H9 (cell line): ENCODE data around the gene PHAX. TPM values are rescaled to one million over a fixed set of nuclear protein-coding genes. Genes with fewer than 3 reads are reported as not detected.

Source experiments
- DNase-seq: peaks from one replicate; pipeline ENCODE4 v3.0.0-alpha.2; 2017
- H2AFZ ChIP-seq: one replicate; pipeline ENCODE4 v1.6.1; 2013; ENCODE audit warnings: mild to moderate bottlenecking, low read length, control low read depth, moderate library complexity
- H2AK5ac ChIP-seq: 2 replicates; pipeline ENCODE4 v1.6.1; 2013; ENCODE audit warnings: low read length, control low read depth, mixed read lengths; ENCODE audit not compliant: insufficient read length
- H2BK120ac ChIP-seq: one replicate; pipeline ENCODE4 v1.6.1; 2013; ENCODE audit warnings: low read depth, mild to moderate bottlenecking, low read length, control low read depth, inconsistent platforms; ENCODE audit not compliant: poor library complexity, severe bottlenecking
- H2BK12ac ChIP-seq: 2 replicates; pipeline ENCODE4 v1.6.1; 2013; ENCODE audit warnings: low read length, control low read depth, mixed read lengths, low read depth; ENCODE audit not compliant: insufficient read length
- H2BK15ac ChIP-seq: 2 replicates; pipeline ENCODE4 v1.6.1; 2013; ENCODE audit warnings: low read depth, low read length, control low read depth
- H2BK20ac ChIP-seq: one replicate; pipeline ENCODE4 v1.6.1; 2013; ENCODE audit warnings: low read depth, mild to moderate bottlenecking, low read length, control low read depth, inconsistent platforms; ENCODE audit not compliant: poor library complexity, severe bottlenecking
- H2BK5ac ChIP-seq: 2 replicates; pipeline ENCODE4 v1.6.1; 2013; ENCODE audit warnings: low read length, control low read depth, mixed read lengths; ENCODE audit not compliant: insufficient read length
- H3K14ac ChIP-seq: 2 replicates; pipeline ENCODE4 v1.6.1; 2013; ENCODE audit warnings: low read length, control low read depth; ENCODE audit not compliant: insufficient read depth
- H3K18ac ChIP-seq: 2 replicates; pipeline ENCODE4 v1.6.1; 2013; ENCODE audit warnings: low read depth, mild to moderate bottlenecking, mixed read lengths, low read length, control low read depth; ENCODE audit not compliant: insufficient read length
- H3K23ac ChIP-seq: 2 replicates; pipeline ENCODE4 v1.6.1; 2013; ENCODE audit warnings: low read length, control low read depth, mixed read lengths, low read depth; ENCODE audit not compliant: insufficient read length
- H3K23me2 ChIP-seq: 2 replicates; pipeline ENCODE4 v1.6.1; 2013; ENCODE audit warnings: low read depth, mild to moderate bottlenecking, mixed read lengths, low read length, control low read depth; ENCODE audit not compliant: insufficient read length, poor library complexity, severe bottlenecking
- H3K27ac ChIP-seq: 2 replicates; pipeline ENCODE4 v1.5.1; 2013; ENCODE audit warnings: low read length, control low read depth, mixed read lengths, low read depth; ENCODE audit not compliant: insufficient read length
- H3K27me3 ChIP-seq: 2 replicates; pipeline ENCODE4 v1.6.1; 2013; ENCODE audit warnings: low read length, control low read depth, inconsistent platforms; ENCODE audit not compliant: insufficient read depth
- H3K4ac ChIP-seq: 2 replicates; pipeline ENCODE4 v1.6.1; 2013; ENCODE audit warnings: low read depth, mild to moderate bottlenecking, control low read depth, inconsistent platforms, low read length, moderate library complexity
- H3K4me1 ChIP-seq: 2 replicates; pipeline ENCODE4 v1.6.1; 2013; ENCODE audit warnings: low read length, control low read depth, inconsistent platforms; ENCODE audit not compliant: insufficient read depth
- H3K4me2 ChIP-seq: 2 replicates; pipeline ENCODE4 v1.6.1; 2013; ENCODE audit warnings: low read length, control low read depth, mixed read lengths; ENCODE audit not compliant: insufficient read length, insufficient read depth
- H3K56ac ChIP-seq: 2 replicates; pipeline ENCODE4 v1.6.1; 2013; ENCODE audit warnings: low read depth, mild to moderate bottlenecking, mixed read lengths, low read length, control low read depth; ENCODE audit not compliant: insufficient read length
- H3K79me1 ChIP-seq: 2 replicates; pipeline ENCODE4 v1.6.1; 2013; ENCODE audit warnings: low read depth, mild to moderate bottlenecking, moderate library complexity, low read length, control low read depth, inconsistent platforms; ENCODE audit not compliant: insufficient read depth, poor library complexity, severe bottlenecking
- H3K79me2 ChIP-seq: 2 replicates; pipeline ENCODE4 v1.6.1; 2013; ENCODE audit warnings: low read length, control low read depth, inconsistent platforms; ENCODE audit not compliant: insufficient read depth
- H3K9ac ChIP-seq: 2 replicates; pipeline ENCODE4 v1.6.1; 2013; ENCODE audit warnings: low read length, control low read depth, mixed read lengths; ENCODE audit not compliant: insufficient read length; ENCODE audit errors: extremely low read depth
- H3K9me3 ChIP-seq: one replicate; pipeline ENCODE4 v1.6.1; 2013; ENCODE audit warnings: low read depth, low read length, inconsistent platforms; ENCODE audit not compliant: control insufficient read depth
- H3T11ph ChIP-seq: one replicate; pipeline ENCODE4 v1.6.1; 2013; ENCODE audit warnings: mild to moderate bottlenecking, low read length, control low read depth, inconsistent platforms
- H4K20me1 ChIP-seq: one replicate; pipeline ENCODE4 v1.6.1; 2013; ENCODE audit not compliant: control insufficient read depth, insufficient read length, insufficient read depth
- H4K5ac ChIP-seq: 2 replicates; pipeline ENCODE4 v1.6.1; 2013; ENCODE audit warnings: low read depth, mild to moderate bottlenecking, mixed read lengths, low read length, control low read depth; ENCODE audit not compliant: insufficient read length
- H4K8ac ChIP-seq: replicated peaks from 2 replicates; pipeline ENCODE4 v1.6.1; 2013; ENCODE audit warnings: low read length, control low read depth, mixed read lengths, low read depth; ENCODE audit not compliant: insufficient read length
- H4K91ac ChIP-seq: 2 replicates; pipeline ENCODE4 v1.6.1; 2013; ENCODE audit warnings: low read depth, mild to moderate bottlenecking, moderate library complexity, mixed read lengths, low read length, control low read depth; ENCODE audit not compliant: insufficient read length
- H3K27ac Mint-ChIP-seq, 3 experiments: 2 replicates in 2 of 3; 3 replicates in 1 of 3; pipeline ENCODE4 v1.8.0; 2020 to 2021; ENCODE audit warnings: mixed read lengths in 3 of 3, mild to moderate bottlenecking in 1 of 3, moderate library complexity in 1 of 3
- H3K27me3 Mint-ChIP-seq: 2 replicates; pipeline ENCODE4 v1.8.0; 2021; ENCODE audit warnings: low read depth, mild to moderate bottlenecking, moderate library complexity, mixed read lengths
- H3K36me3 Mint-ChIP-seq, 3 experiments: 2 replicates in 2 of 3; 3 replicates in 1 of 3; pipeline ENCODE4 v1.8.0; 2020 to 2021; ENCODE audit warnings: low read depth in 3 of 3, mixed read lengths in 3 of 3; ENCODE audit not compliant: insufficient read depth in 1 of 3
- H3K4me1 Mint-ChIP-seq, 2 experiments: 2 replicates each; pipeline ENCODE4 v1.8.0; 2020; ENCODE audit warnings: mixed read lengths in 2 of 2
- H3K4me3 Mint-ChIP-seq, 2 experiments: 2 replicates in 1 of 2; 3 replicates in 1 of 2; pipeline ENCODE4 v1.8.0; 2020 to 2021; ENCODE audit warnings: mild to moderate bottlenecking in 2 of 2, mixed read lengths in 2 of 2, moderate library complexity in 1 of 2
- H3K9me3 Mint-ChIP-seq, 2 experiments: 2 replicates in 1 of 2; 3 replicates in 1 of 2; pipeline ENCODE4 v1.8.0; 2020; ENCODE audit warnings: mild to moderate bottlenecking in 2 of 2, mixed read lengths in 2 of 2, moderate library complexity in 1 of 2
- CTCF ChIP-seq: fragments of 200-600 bp; sonication (generic); conservative IDR thresholded peaks from 3 replicates; pipeline ENCODE4 v1.8.0; 2021; ENCODE audit warnings: antibody characterized with exemption, mild to moderate bottlenecking
- WGBS: extraction: QIAGEN DNeasy Blood & Tissue Kit; methylation state at CpG from one replicate; pipeline ENCODE4 v1.1.7; 2013; ENCODE audit warnings: missing lambda C conversion rate, low lambda C conversion rate, mixed read lengths; ENCODE audit not compliant: insufficient read length; ENCODE audit errors: extremely low coverage; 5-methylcytosine and 5-hydroxymethylcytosine counted together
- total RNA-seq: library from RNA; stranded (reverse); gene quantifications from 2 replicates; pipeline ENCODE4 v1.2.1, GENCODE V29; 2021

PHAX gene
- total RNA-seq, 1 experiment from 2014 or later, result 65.6 TPM

- H3K4me1 ChIP-seq, result peaks cover 12% of the 10 kb centered on the region; the same call in 1 of the 2 replicates
- H4K91ac ChIP-seq, result no peak overlapping the region
- H2BK20ac ChIP-seq, result no peak overlapping the region
- no peak overlapping the region for H3K4me2 ChIP-seq
- no peak overlapping the region for H2BK120ac ChIP-seq
- no peak overlapping the region for H4K8ac ChIP-seq
- H3T11ph ChIP-seq, result no peak overlapping the region
- no peak overlapping the region for H2BK15ac ChIP-seq
- H3K23me2 ChIP-seq, result no peaks in the 10 kb centered on the region
- H4K5ac ChIP-seq, result no peak overlapping the region
- no peak overlapping the region for H2BK5ac ChIP-seq
- peaks cover 36 to 45% of the 10 kb centered on the region in 2 experiments for H3K4me1 Mint-ChIP-seq
- no CpG with 5 or more reads among the region's 4 CpGs for WGBS
- no peaks in the 10 kb centered on the region for H3K27me3 ChIP-seq
- peaks cover 0 to 3% of the 10 kb centered on the region in 2 experiments; a peak in 3 of 5 replicates for H3K9me3 Mint-ChIP-seq
- no peak overlapping the region for H2BK12ac ChIP-seq
- no peak overlapping the region for H3K56ac ChIP-seq
- peak; percentile 88 for TF ChIP-seq CTCF
- no peaks in the 10 kb centered on the region for H3K36me3 Mint-ChIP-seq
- no peaks in the 10 kb centered on the region for H3K79me2 ChIP-seq
- no peak overlapping the region for H2AFZ ChIP-seq
- H3K9ac ChIP-seq, result no peak overlapping the region
- H3K27ac ChIP-seq, result no peak overlapping the region
- no peak overlapping the region for H3K14ac ChIP-seq
- no peak overlapping the region for H2AK5ac ChIP-seq
- H3K27ac Mint-ChIP-seq, result peak overlapping the region in 2 of 3 experiments; percentile 31 to 79; a peak in 2 of 7 replicates
- H3K79me1 ChIP-seq, result no peaks in the 10 kb centered on the region
- H3K4ac ChIP-seq, result no peak overlapping the region
- H3K23ac ChIP-seq, result no peak overlapping the region
- H4K20me1 ChIP-seq, result no peaks in the 10 kb centered on the region
- no peak overlapping the region for H3K18ac ChIP-seq
- DNase-seq, result peak; percentile 73
- no peaks in the 10 kb centered on the region for H3K9me3 ChIP-seq
- H3K4me3 Mint-ChIP-seq, result no peak overlapping the region
- no peaks in the 10 kb centered on the region for H3K27me3 Mint-ChIP-seq
Measured at GRCh38 chr5:126676195-126676624, 75.5 kb downstream of the PHAX start.

Other genes with a start within 250 kb of the PHAX start
- 6.7 and 7.6 TPM in 2 replicates for gene GRAMD2B, start 177.5 kb upstream of the PHAX start, total RNA-seq
- 142 and 148 TPM in 2 replicates for gene ALDH7A1, start 5.7 kb upstream of the PHAX start, total RNA-seq
- gene LMNB1, start 176.2 kb downstream of the PHAX start, total RNA-seq, result 211 and 225 TPM in 2 replicates